Measurements from ENCODE around the gene MEA1. TPM values are rescaled to one million over a fixed set of nuclear protein-coding genes. Genes with fewer than 3 reads are reported as not detected.

The MEA1 gene
- total and polyA plus RNA-seq, 2 of the 4 experiments (the other 2 are of a cell fraction), result 116 to 126 TPM

- no peak for DNase-seq
Observed at GRCh38 chr6:43055966-43056365, 42.2 kb upstream of the MEA1 start.

More at GRCh38 chr6:43055966-43056365, 42.2 kb upstream of the MEA1 start:
- H2BK5ac ChIP-seq (ENCODE audit: low read depth, low read length, poor library complexity, severe bottlenecking), result no peak overlapping the region
- no peak overlapping the region for H2BK15ac ChIP-seq (ENCODE audit: low read depth, low read length)
- no peak overlapping the region for H3K4ac ChIP-seq (ENCODE audit: low read depth, low read length)
- H3K27ac ChIP-seq (ENCODE audit: insufficient read depth, low read length), result no peak overlapping the region
- no peak for ATAC-seq (ENCODE audit: low read depth)
- intact Hi-C loops (cut with micrococcal nuclease) (no loop called here), dilution Hi-C loops (cut with HindIII; ENCODE audit: low sequenced_read_pairs, unreplicated experiment) (no loop called here), in situ Hi-C loops (cut with MboI; ENCODE audit: low sequenced_read_pairs) (no loop called here)
- no peak overlapping the region for H2AK5ac ChIP-seq (ENCODE audit: low read depth, low read length)
- no peak overlapping the region for H4K8ac ChIP-seq (ENCODE audit: low read depth in 2 of 2, low read length in 2 of 2)
- H3K9me3 ChIP-seq (ENCODE audit: control insufficient read depth, insufficient read depth, low read length), result no peaks in the 10 kb centered on the region
- no peaks in the 10 kb centered on the region for H3K27me3 ChIP-seq (ENCODE audit: control insufficient read depth, insufficient read depth, low read length)
- no peak overlapping the region for H3K56ac ChIP-seq (ENCODE audit: extremely low read depth, insufficient read depth, low read length)
- no peak overlapping the region for H2BK120ac ChIP-seq (ENCODE audit: low read depth, low read length)
- H3K9me1 ChIP-seq (ENCODE audit: insufficient read depth, low read length), result peaks cover 23% of the 10 kb centered on the region
- H3K79me1 ChIP-seq (ENCODE audit: low read depth in 1 of 2, low read length in 2 of 2), result peaks cover 32 to 64% of the 10 kb centered on the region in 2 experiments
- WGBS, 2 experiments (ENCODE audit: extremely low coverage in 2 of 2, insufficient read length in 1 of 2), result no CpG with 5 or more reads among the region's 8 CpGs
- no peak overlapping the region for H3K23ac ChIP-seq (ENCODE audit: low read depth, low read length)
- no peak overlapping the region for H2AFZ ChIP-seq (replicated peaks; ENCODE audit: low read length, poor library complexity)
- H3K18ac ChIP-seq (ENCODE audit: low read depth, low read length), result no peak overlapping the region
- no peak overlapping the region for H2BK20ac ChIP-seq (ENCODE audit: low read depth, low read length)
- no peak for TF ChIP-seq RCOR1 (IDR thresholded peaks at IDR 0.05; ENCODE audit: insufficient replicate concordance, low read length)
- TF ChIP-seq MAFK (IDR thresholded peaks at IDR 0.05; ENCODE audit: low read depth, low read length), result no peak
- no peak for TF ChIP-seq RFX5 (IDR thresholded peaks at IDR 0.05; ENCODE audit: low read depth, low read length)
- TF ChIP-seq MXI1 (IDR thresholded peaks at IDR 0.05; ENCODE audit: borderline replicate concordance, low read depth, low read length), result no peak
- no peak for TF ChIP-seq CTCF (conservative IDR thresholded peaks at IDR 0.05; ENCODE audit: low read depth, low read length)
- TF ChIP-seq RAD21 (IDR thresholded peaks at IDR 0.05; ENCODE audit: low read length), result no peak
- TF ChIP-seq POLR2A (IDR thresholded peaks at IDR 0.05; ENCODE audit: low read depth, low read length), result no peak
- TF ChIP-seq CHD1 (IDR thresholded peaks at IDR 0.05; ENCODE audit: low read depth, low read length), result no peak
- no peak for TF ChIP-seq MAZ (IDR thresholded peaks at IDR 0.05; ENCODE audit: borderline replicate concordance, low read depth, low read length)
- no peak for TF ChIP-seq BHLHE40 (IDR thresholded peaks at IDR 0.05; ENCODE audit: low read depth, low read length)
- no peak for TF ChIP-seq ELK1 (IDR thresholded peaks at IDR 0.05; ENCODE audit: borderline replicate concordance, low read depth, low read length)
- no peak for TF ChIP-seq USF2 (IDR thresholded peaks at IDR 0.05; ENCODE audit: low read depth, low read length)
- TF ChIP-seq NFE2L2 (IDR thresholded peaks at IDR 0.05; ENCODE audit: low read depth, low read length), result no peak
- TF ChIP-seq SMC3 (IDR thresholded peaks at IDR 0.05; ENCODE audit: low read depth, low read length), result no peak
- H3K14ac ChIP-seq (replicated peaks; ENCODE audit: low read depth, low read length), result no peak overlapping the region
- H3K4me3 ChIP-seq (ENCODE audit: insufficient read depth, low read depth, low read length), result no peak overlapping the region
- ChIA-PET CTCF (interaction anchor here (0.6 kb wide), 1 partner anchor 534 kb away, joined by 3 read pairs; no protein-coding TSS in a partner anchor), POLR2A (ENCODE audit: unreplicated experiment) (no interaction called here)
- H3K4me1 ChIP-seq (ENCODE audit: control insufficient read depth, insufficient read depth, low read length), result peaks cover 25% of the 10 kb centered on the region
- no peak overlapping the region for H3K4me2 ChIP-seq (ENCODE audit: low read depth, low read length)
- BruUV-seq (replicated peaks), result no TSS peak
- H4K5ac ChIP-seq (ENCODE audit: low read depth, low read length), result no peak overlapping the region
- peaks cover 24% of the 10 kb centered on the region for H3K36me3 ChIP-seq (ENCODE audit: control insufficient read depth, insufficient read depth, low read length)
- no peaks in the 10 kb centered on the region for H4K20me1 ChIP-seq (ENCODE audit: insufficient read depth, low read length)
- no peak overlapping the region for H4K91ac ChIP-seq (ENCODE audit: insufficient read depth, low read depth, low read length)
- no peak overlapping the region for H2AK9ac ChIP-seq (replicated peaks; ENCODE audit: low read depth, low read length, poor library complexity)
- no peak overlapping the region for H3K9ac ChIP-seq (ENCODE audit: low read depth, low read length)

Data from IMR-90 (cell line).